GM13976 (cell line): Measurements from ENCODE around the gene HAGHL.

Source experiments
- DNase-seq: peaks from one replicate; pipeline ENCODE4 v3.0.0; 2012; ENCODE audit warnings: low spot score
- CTCF ChIP-seq: IDR thresholded peaks from 2 replicates; pipeline ENCODE4 v1.5.1; 2012; ENCODE audit warnings: borderline replicate concordance, mild to moderate bottlenecking; ENCODE audit not compliant: insufficient read depth; ENCODE audit errors: extremely low read depth, missing control alignments, control extremely low read depth
- in situ Hi-C: fragments of 300-500 bp; cut with MboI; formaldehyde crosslinking; loops from one replicate; pipeline ENCODE4 v1.12.0; 2022; ENCODE audit warnings: low sequenced_read_pairs, mixed read lengths, inconsistent platforms; ENCODE audit not compliant: unreplicated experiment

HAGHL gene

DNA sequence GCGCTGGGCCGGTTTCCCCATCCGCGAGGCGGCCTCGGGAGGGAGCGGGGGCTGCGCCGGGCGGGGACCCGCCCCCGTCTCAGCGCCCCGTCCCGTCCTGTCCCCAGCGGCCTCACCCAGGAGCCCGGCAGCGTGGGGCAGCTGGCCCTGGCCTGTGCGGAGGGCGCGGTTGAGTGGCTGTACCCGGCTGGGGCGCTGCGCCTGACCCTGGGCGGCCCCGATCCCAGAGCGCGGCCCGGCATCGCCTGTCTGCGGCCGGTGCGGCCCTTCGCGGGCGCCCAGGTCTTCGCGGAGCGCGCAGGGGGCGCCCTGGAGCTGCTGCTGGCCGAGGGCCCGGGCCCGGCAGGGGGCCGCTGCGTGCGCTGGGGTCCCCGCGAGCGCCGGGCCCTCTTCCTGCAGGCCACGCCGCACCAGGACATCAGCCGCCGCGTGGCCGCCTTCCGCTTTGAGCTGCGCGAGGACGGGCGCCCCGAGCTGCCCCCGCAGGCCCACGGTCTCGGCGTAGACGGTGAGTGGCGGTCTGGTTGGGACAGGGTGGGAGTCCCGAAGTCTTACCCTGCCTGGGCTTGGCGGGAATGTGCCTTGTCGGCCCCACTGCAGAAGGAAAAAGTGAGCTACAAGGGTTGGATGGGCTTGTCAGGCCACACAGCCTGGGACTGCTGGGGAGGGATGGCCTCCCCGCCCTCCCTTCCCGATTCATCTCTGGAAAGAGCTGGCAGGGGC lies 11.3 kb upstream of the HAGHL start:
- in situ Hi-C loops: no loop called here
- peak; percentile 33 for TF ChIP-seq CTCF
- DNase-seq: peak; percentile 63

GRCh38 chr16:716200-716568 lies 10.7 kb upstream of the HAGHL start:
- no peak for DNase-seq
- TF ChIP-seq CTCF: no peak
- in situ Hi-C loops: no loop called here

DNA sequence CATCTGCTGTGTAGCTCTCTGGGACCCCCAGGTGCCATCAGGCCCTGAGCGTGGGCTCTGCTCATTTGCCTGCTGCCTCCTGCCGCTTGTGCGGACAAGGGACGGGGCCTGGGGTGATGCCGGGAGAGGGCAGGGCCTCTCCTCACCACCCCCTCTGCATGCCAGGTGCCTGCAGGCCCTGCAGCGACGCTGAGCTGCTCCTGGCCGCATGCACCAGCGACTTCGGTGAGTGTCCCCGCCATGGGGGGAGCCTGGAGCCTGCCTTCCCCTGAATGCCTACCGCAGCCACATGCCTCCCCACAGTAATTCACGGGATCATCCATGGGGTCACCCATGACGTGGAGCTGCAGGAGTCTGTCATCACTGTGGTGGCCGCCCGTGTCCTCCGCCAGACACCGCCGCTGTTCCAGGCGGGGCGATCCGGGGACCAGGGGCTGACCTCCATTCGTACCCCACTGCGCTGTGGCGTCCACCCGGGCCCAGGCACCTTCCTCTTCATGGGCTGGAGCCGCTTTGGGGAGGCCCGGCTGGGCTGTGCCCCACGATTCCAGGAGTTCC lies 10.1 kb upstream of the HAGHL start:
- in situ Hi-C loops: no loop called here
- TF ChIP-seq CTCF: no peak

DNA sequence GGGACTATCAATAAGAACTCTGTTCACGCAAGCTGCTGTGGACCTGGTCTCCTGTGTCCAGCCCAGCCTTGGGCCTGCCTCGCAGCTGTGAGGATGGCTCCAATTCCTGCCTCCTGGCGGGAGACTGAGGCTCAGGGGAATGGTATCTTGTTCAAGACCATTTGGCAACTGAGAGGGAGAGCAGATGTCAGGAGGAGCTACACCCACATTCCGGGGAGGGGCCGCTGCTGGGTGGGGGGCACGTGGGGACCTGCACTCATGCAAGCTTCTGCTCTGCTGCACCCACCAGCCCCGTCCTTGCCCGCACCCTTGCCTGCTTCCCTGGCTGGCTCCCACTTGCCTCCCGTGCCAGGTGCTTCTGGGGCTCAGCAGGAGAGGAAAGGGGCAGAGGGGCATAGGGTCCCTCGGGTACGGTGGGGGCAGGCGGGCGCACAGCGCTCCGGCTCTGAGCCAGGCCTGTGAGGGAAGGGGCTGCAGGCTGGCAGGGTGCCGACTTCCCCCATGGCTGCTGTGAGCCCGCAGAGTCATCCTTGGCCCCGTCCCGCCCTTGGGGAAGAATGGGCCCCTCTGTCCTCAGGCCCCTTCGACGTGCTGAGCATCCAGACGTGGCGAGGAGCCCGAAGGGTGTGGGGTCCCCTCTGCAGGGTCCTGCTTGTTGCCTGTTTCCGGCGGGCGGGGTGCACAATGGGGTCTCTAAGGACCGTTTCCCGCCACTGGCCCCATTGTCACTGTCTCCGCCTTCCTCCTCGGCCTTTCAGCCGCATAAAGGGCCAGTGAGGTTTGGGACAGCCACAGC lies 9.3 kb upstream of the HAGHL start:
- TF ChIP-seq CTCF: no peak
- DNase-seq: no peak
- in situ Hi-C loops: no loop called here

More for the DNA sequence above, 10.1 kb upstream of the HAGHL start:
- DNase-seq: no peak

DNA sequence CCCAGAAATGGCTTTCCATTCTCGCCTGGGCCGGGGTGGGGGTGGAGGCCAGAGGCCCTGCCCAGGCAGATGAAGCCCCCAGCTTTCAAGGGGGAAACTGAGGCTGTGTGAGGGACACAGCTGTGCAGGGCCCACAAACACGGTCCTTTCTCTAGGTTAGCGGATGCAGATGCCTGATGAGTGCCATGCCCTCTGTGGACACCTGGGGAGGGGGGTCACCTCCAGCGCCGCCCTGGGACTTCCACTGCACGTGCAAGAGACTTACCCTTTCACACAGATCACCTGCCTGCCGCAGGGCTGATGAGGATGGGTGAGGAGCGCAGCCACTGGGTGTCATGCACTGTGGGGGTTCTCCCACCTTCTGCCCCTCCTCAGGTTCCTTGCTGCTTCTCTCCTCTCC lies 8.5 kb upstream of the HAGHL start:
- in situ Hi-C loops: no loop called here
- no peak for TF ChIP-seq CTCF
- no peak for DNase-seq

- in situ Hi-C loops: no loop called here
- no peak for TF ChIP-seq CTCF
- no peak for DNase-seq
These were observed 8.0 kb upstream of the HAGHL start for GRCh38 chr16:718922-719321.
